Activated CD4-positive, alpha-beta T cell treated with anti-CD3 and anti-CD28 coated beads, Interleukin-2, amount 10 ng/mL, durations not matched to agents 24 days and 14 days (primary cell): ENCODE measurements around the gene FSTL5. TPM values are rescaled to one million over a fixed set of nuclear protein-coding genes. Genes with fewer than 3 reads are reported as not detected.

Experiments used
- DNase-seq: peaks from one replicate; pipeline ENCODE4 v3.0.0; 2022
- H3K27ac Mint-ChIP-seq: one replicate; pipeline ENCODE4 v1.8.0; 2022; ENCODE audit warnings: mild to moderate bottlenecking, mixed read lengths
- H3K27me3 Mint-ChIP-seq: one replicate; pipeline ENCODE4 v1.8.0; 2022; ENCODE audit warnings: mixed read lengths
- H3K36me3 Mint-ChIP-seq: one replicate; pipeline ENCODE4 v1.8.0; 2022; ENCODE audit warnings: low read depth, mild to moderate bottlenecking, mixed read lengths
- H3K4me1 Mint-ChIP-seq: one replicate; pipeline ENCODE4 v1.8.0; 2021; ENCODE audit warnings: mixed read lengths
- H3K4me3 Mint-ChIP-seq: one replicate; pipeline ENCODE4 v1.8.0; 2022; ENCODE audit warnings: mild to moderate bottlenecking, moderate library complexity, mixed read lengths
- H3K9me3 Mint-ChIP-seq: one replicate; pipeline ENCODE4 v1.8.0; 2021; ENCODE audit warnings: mixed read lengths
- intact Hi-C: fragments of 100-400 bp; cut with micrococcal nuclease; formaldehyde crosslinking; loops from one replicate; pipeline ENCODE4 v1.15.1; 2023
- total RNA-seq: library from RNA; stranded (reverse); gene quantifications from 2 replicates; pipeline ENCODE4 v1.2.3, GENCODE V29; 2022

FSTL5 gene
- total RNA-seq, 1 donor from 2014 or later, result not detected

GRCh38 chr4:161393602-161394001, 770.2 kb downstream of the FSTL5 start:
- H3K36me3 Mint-ChIP-seq, result no peaks in the 10 kb centered on the region

GRCh38 chr4:161382655-161383054, 781.1 kb downstream of the FSTL5 start:
- Mint-ChIP-seq H3K4me3 (no peak overlapping the region), H3K9me3 (no peaks in the 10 kb centered on the region), H3K27me3 (no peaks in the 10 kb centered on the region), H3K36me3 (no peaks in the 10 kb centered on the region), H3K27ac (no peak overlapping the region), H3K4me1 (no peaks in the 10 kb centered on the region)
- DNase-seq, result no peak
- intact Hi-C loops, result no loop called here

More at GRCh38 chr4:161393602-161394001, 770.2 kb downstream of the FSTL5 start:
- H3K4me1 Mint-ChIP-seq, result no peaks in the 10 kb centered on the region
- no peaks in the 10 kb centered on the region for H3K27me3 Mint-ChIP-seq
- intact Hi-C loops, result no loop called here
- no peak for DNase-seq
- H3K4me3 Mint-ChIP-seq, result no peak overlapping the region
- H3K27ac Mint-ChIP-seq, result no peak overlapping the region
- no peaks in the 10 kb centered on the region for H3K9me3 Mint-ChIP-seq

DNA sequence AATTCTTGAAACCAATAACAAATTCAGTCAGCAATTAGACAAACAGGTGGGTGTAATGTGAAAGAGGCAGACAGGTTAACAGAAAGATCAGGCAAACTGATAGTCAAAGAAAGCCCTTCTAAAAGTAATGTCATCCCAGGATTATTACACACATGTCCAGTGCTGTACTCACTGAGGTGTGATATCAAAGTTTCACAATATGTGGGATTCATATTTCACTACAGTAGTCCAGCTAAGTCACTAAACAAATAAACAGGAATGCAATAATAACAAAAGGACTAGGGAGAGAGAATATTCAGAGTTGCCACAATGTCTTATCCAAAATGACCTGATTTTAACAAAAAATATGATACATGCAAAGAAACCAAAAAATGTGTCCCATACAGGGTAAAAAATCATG, 787.5 kb downstream of the FSTL5 start:
- Mint-ChIP-seq H3K4me1 (no peaks in the 10 kb centered on the region), H3K27ac (no peak overlapping the region), H3K9me3 (no peaks in the 10 kb centered on the region), H3K4me3 (no peak overlapping the region), H3K36me3 (no peaks in the 10 kb centered on the region), H3K27me3 (no peaks in the 10 kb centered on the region)
- intact Hi-C loops, result no loop called here
- DNase-seq, result no peak

GRCh38 chr4:161364681-161365080, 799.1 kb downstream of the FSTL5 start:
- no peaks in the 10 kb centered on the region for H3K36me3 Mint-ChIP-seq
- H3K9me3 Mint-ChIP-seq, result no peaks in the 10 kb centered on the region
- H3K4me1 Mint-ChIP-seq, result no peaks in the 10 kb centered on the region
- no peaks in the 10 kb centered on the region for H3K27me3 Mint-ChIP-seq
- H3K4me3 Mint-ChIP-seq, result no peak overlapping the region
- DNase-seq, result no peak
- H3K27ac Mint-ChIP-seq, result no peak overlapping the region
- intact Hi-C loops, result no loop called here

DNA sequence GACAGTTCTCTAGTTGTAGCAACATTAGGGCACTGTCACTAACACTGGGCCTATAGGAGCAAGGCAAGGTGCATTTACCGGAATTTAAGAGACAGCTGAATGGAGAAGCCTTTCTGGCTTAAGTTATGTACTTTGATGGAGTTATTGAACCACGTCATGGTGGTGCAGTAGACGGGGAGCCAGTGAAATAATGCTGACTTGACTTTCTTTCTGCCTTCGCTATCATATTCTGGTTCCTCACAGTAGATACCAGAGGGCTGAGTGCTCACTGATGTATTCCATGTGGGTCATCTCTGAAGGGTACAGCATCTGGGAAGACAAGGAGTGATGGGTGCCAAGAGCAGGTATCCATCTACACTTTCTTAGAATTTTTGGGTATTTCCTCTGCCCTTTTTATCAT, 802.8 kb downstream of the FSTL5 start:
- H3K4me1 Mint-ChIP-seq, result no peaks in the 10 kb centered on the region
- H3K27me3 Mint-ChIP-seq, result no peaks in the 10 kb centered on the region
- H3K36me3 Mint-ChIP-seq, result no peaks in the 10 kb centered on the region
- intact Hi-C loops, result no loop called here
- DNase-seq, result no peak
- H3K27ac Mint-ChIP-seq, result no peak overlapping the region
- no peaks in the 10 kb centered on the region for H3K9me3 Mint-ChIP-seq
- H3K4me3 Mint-ChIP-seq, result no peak overlapping the region

GRCh38 chr4:161359491-161359890, 804.3 kb downstream of the FSTL5 start:
- no peak overlapping the region for H3K4me3 Mint-ChIP-seq
- no peaks in the 10 kb centered on the region for H3K4me1 Mint-ChIP-seq
- H3K27me3 Mint-ChIP-seq, result no peaks in the 10 kb centered on the region
- no peak overlapping the region for H3K27ac Mint-ChIP-seq
- H3K36me3 Mint-ChIP-seq, result no peaks in the 10 kb centered on the region
- intact Hi-C loops, result no loop called here
- H3K9me3 Mint-ChIP-seq, result no peaks in the 10 kb centered on the region
- no peak for DNase-seq

- H3K36me3 Mint-ChIP-seq, result no peaks in the 10 kb centered on the region
- no peak overlapping the region for H3K27ac Mint-ChIP-seq
- intact Hi-C loops, result no loop called here
- no peak overlapping the region for H3K4me3 Mint-ChIP-seq
- no peaks in the 10 kb centered on the region for H3K27me3 Mint-ChIP-seq
- no peak for DNase-seq
- no peaks in the 10 kb centered on the region for H3K9me3 Mint-ChIP-seq
- H3K4me1 Mint-ChIP-seq, result no peaks in the 10 kb centered on the region
Observed at GRCh38 chr4:161356351-161356750, 807.4 kb downstream of the FSTL5 start.

DNA sequence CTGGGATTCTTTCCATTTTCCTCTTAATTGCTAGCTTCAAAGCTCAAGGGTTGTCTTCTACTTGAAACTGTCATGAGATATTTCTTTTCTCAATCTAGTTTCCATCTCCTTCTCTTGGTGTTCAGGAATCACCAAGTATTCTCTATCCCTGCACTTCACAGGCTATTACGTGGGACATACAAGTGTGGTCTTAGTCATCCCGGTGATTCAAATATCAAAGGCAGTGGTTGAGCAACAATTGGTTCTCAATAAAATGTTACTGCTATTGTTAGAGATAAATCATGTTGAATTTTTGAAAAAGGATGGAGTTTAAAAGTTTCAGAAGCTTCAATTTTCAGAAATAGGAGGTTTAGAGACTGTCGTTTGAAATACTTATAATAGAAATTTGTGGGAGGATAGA, 812.9 kb downstream of the FSTL5 start:
- no peaks in the 10 kb centered on the region for H3K9me3 Mint-ChIP-seq
- no peaks in the 10 kb centered on the region for H3K4me1 Mint-ChIP-seq

GRCh38 chr4:161345741-161346140, 818.1 kb downstream of the FSTL5 start:
- H3K27me3 Mint-ChIP-seq, result no peaks in the 10 kb centered on the region
- H3K27ac Mint-ChIP-seq, result no peak overlapping the region
- intact Hi-C loops, result no loop called here
- no peak for DNase-seq
- no peaks in the 10 kb centered on the region for H3K9me3 Mint-ChIP-seq
- H3K36me3 Mint-ChIP-seq, result no peaks in the 10 kb centered on the region
- no peaks in the 10 kb centered on the region for H3K4me1 Mint-ChIP-seq
- H3K4me3 Mint-ChIP-seq, result no peak overlapping the region

More for the DNA sequence above, 812.9 kb downstream of the FSTL5 start:
- Mint-ChIP-seq H3K27ac (no peak overlapping the region), H3K36me3 (no peaks in the 10 kb centered on the region), H3K4me3 (no peak overlapping the region), H3K27me3 (no peaks in the 10 kb centered on the region)
- intact Hi-C loops, result no loop called here
- no peak for DNase-seq

- intact Hi-C loops, result no loop called here
- H3K36me3 Mint-ChIP-seq, result no peaks in the 10 kb centered on the region
- DNase-seq, result no peak
- no peak overlapping the region for H3K27ac Mint-ChIP-seq
- no peaks in the 10 kb centered on the region for H3K4me1 Mint-ChIP-seq
- no peaks in the 10 kb centered on the region for H3K27me3 Mint-ChIP-seq
- no peak overlapping the region for H3K4me3 Mint-ChIP-seq
- no peaks in the 10 kb centered on the region for H3K9me3 Mint-ChIP-seq
Observed at GRCh38 chr4:161343569-161343950, 820.2 kb downstream of the FSTL5 start.

DNA sequence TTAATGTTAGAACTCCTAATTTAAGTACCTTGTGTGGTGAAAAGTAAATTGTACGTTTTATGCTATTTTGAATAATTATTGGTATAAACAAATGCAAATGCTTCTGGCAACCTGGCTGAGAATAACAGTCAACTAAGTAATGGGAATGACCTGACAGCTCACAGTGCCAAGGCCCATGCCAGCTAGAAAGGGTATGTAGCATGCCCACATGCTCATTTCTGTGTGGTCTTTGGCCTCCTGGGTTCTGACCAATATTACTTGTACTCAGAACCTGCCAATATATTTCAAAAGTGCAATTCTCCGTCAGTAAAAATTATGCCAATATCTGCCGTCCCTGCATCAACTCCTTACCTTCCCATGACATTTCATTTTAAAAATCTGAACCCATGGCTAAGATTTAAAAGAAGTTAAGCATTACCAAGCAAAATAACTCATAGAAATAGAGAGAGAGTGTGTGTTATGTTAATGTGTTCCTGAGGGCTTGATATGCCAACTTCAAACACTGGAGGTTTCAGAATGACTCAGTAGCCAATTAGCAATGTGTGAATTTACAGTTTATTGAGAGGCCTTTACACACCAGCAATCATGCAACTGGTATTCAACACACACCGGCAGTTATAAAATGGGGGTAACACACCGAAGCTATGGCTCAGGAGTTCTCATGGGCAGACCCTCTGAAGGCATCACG, 820.8 kb downstream of the FSTL5 start:
- Mint-ChIP-seq H3K4me3 (no peak overlapping the region), H3K36me3 (no peaks in the 10 kb centered on the region), H3K9me3 (no peaks in the 10 kb centered on the region), H3K27ac (no peak overlapping the region), H3K4me1 (no peaks in the 10 kb centered on the region), H3K27me3 (no peaks in the 10 kb centered on the region)
- intact Hi-C loops, result no loop called here
- DNase-seq, result no peak

DNA sequence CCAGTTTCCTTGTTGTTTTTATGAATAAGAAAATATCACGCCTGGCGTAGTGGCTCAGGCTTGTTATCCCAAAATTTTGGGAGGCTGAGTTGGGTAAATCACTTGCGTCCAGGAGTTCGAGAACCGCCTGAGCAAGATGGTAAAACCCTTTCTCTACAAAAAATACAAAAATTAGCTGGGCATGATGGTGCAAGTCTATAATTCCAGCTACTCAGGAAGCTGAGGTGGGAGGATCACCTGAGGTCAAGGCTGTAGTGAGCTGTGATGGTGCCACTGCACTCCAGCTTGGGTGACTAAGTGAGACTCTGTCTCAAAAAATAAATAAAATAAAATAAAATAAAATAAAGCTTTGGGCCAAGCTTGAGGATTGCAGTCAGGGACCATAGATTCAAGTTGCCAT, 827.2 kb downstream of the FSTL5 start:
- Mint-ChIP-seq H3K27ac (no peak overlapping the region), H3K36me3 (no peaks in the 10 kb centered on the region), H3K4me3 (no peak overlapping the region), H3K4me1 (no peaks in the 10 kb centered on the region), H3K27me3 (no peaks in the 10 kb centered on the region), H3K9me3 (no peaks in the 10 kb centered on the region)
- no peak for DNase-seq
- intact Hi-C loops, result no loop called here

DNA sequence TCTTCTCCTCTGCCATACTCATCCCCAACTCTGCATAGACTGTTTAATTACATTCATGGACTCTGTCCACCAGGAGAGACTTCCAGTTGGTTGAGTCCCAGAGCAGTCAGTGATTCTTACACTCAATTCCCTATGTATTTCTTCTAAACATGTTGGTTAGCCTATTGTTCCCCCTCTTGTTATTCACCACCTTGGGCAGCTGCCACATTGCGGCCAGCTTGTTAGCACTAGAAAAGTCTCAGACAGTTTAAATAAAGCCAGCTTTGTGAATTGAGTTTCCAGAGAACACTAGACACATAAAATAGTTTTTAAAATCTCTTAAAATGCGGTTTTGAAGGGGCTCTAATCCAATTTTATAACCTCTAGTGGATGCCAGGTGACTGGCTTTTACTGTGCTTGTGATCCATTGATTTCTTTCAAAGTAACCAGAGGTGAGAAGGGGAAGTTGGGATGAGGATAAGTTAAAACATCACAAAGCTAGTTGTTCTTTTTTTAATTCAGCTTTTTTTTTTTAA, 827.7 kb downstream of the FSTL5 start:
- no peak overlapping the region for H3K27ac Mint-ChIP-seq
- DNase-seq, result no peak
- H3K9me3 Mint-ChIP-seq, result no peaks in the 10 kb centered on the region
- H3K27me3 Mint-ChIP-seq, result no peaks in the 10 kb centered on the region
- H3K36me3 Mint-ChIP-seq, result no peaks in the 10 kb centered on the region
- no peak overlapping the region for H3K4me3 Mint-ChIP-seq
- no peaks in the 10 kb centered on the region for H3K4me1 Mint-ChIP-seq
- intact Hi-C loops, result no loop called here
